ENCODE measurements around the gene PPP1R9A.

- TF ChIP-seq GATA3 (IDR thresholded peaks at IDR 0.05; ENCODE audit: low read depth, low read length), result no peak
- no peak for TF ChIP-seq GATA2 (IDR thresholded peaks at IDR 0.05; ENCODE audit: low read depth, low read length)
These were observed 218.8 kb downstream of the PPP1R9A start for GRCh38 chr7:95126053-95126709.

Measured in SH-SY5Y (cell line).